ENCODE data around the gene CADPS.

DNA sequence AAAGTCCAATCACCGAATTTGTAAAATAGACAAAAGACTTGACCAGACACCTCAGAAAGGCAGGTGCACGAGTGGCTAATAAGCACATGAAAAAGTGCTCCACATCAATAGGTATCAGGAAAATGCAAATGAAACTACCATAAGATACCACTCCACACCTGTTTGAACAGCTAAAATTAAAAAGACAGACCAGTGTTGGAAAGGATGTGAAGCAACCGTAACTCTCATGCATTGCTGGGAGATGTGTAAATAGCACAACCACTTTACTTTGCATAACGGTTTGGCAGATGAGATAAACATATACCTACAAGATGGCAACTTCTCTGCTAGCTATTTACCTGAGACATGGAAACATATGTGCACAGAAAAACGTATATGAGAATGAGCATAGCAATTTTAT, 56.9 kb downstream of the CADPS start:
- TF ChIP-seq, protein P1, sequence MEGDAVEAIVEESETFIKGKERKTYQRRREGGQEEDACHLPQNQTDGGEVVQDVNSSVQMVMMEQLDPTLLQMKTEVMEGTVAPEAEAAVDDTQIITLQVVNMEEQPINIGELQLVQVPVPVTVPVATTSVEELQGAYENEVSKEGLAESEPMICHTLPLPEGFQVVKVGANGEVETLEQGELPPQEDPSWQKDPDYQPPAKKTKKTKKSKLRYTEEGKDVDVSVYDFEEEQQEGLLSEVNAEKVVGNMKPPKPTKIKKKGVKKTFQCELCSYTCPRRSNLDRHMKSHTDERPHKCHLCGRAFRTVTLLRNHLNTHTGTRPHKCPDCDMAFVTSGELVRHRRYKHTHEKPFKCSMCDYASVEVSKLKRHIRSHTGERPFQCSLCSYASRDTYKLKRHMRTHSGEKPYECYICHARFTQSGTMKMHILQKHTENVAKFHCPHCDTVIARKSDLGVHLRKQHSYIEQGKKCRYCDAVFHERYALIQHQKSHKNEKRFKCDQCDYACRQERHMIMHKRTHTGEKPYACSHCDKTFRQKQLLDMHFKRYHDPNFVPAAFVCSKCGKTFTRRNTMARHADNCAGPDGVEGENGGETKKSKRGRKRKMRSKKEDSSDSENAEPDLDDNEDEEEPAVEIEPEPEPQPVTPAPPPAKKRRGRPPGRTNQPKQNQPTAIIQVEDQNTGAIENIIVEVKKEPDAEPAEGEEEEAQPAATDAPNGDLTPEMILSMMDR (IDR thresholded peaks at IDR 0.05; ENCODE audit: low read length): no peak
- no peak for TF ChIP-seq EZH2 (IDR thresholded peaks at IDR 0.05; ENCODE audit: borderline replicate concordance, low read length)

All from OCI-LY1 (cell line).